GM18511 (cell line): ENCODE results near the gene CHEK2.
"Not testable (repeated sequence)": the region's sequence is repeated elsewhere in the genome, so short reads cannot be mapped to it uniquely, and the experiment has no call there.

Experiments
- ATAC-seq: cut with Tn5 transposase; IDR thresholded peaks from one replicate; pipeline ENCODE4 v1.9.1; 2021; ENCODE audit warnings: mild to moderate bottlenecking, moderate library complexity; ENCODE audit not compliant: unreplicated experiment

Gene CHEK2

DNA sequence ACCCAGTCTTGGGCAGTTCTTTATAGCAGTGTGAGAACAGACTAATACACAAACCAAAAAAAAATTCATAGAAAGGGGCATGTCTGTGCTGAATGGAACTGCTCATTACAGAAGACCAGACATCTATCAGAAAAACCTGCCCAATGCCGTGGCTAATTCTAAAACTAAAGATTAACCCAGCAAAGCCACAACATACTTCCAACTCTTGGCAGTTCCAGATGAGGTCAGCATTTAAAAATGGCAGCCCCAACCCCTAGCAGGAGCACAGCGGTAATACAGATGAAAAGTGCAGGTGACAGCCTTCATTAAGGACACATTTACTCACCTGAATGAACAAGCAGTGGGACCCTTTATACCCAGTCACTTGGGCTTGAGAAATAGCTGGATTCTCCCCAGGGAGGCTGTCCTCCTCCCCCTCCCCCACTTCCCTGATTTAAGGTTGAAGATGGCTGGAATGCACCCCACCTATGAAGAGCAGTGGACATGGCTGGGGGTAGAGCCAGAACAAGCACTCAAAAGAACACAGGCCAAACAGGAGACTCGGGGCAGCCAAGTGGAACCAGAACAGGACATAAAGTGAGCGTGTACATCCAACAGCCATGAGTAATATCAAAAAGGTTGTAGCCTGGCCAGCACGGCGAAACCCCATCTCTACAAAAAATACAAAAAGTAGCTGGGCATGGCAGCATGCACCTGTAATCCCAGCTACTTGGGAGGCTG lies 48.4 kb downstream of the CHEK2 start:
- not testable (repeated sequence) for ATAC-seq

DNA sequence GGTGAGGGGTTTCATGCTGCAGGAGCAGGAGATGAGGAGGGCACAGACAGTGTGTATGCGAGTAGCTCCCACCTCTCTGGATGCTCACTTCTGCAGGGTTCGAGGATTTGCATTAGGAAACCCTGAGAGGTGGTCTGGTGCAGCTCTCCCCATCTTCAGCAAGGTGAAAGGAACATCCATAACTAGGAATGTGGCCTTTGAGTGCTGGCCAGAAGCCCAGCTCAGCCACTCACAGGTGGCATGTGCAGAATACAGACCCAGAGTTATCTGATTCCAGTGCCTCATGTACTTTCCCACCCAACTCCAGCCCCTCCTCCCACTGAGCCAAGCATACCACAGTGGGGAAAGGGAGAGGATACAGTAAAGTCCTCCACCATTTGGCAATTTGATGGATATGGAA lies 51.8 kb downstream of the CHEK2 start:
- not testable (repeated sequence) for ATAC-seq

DNA sequence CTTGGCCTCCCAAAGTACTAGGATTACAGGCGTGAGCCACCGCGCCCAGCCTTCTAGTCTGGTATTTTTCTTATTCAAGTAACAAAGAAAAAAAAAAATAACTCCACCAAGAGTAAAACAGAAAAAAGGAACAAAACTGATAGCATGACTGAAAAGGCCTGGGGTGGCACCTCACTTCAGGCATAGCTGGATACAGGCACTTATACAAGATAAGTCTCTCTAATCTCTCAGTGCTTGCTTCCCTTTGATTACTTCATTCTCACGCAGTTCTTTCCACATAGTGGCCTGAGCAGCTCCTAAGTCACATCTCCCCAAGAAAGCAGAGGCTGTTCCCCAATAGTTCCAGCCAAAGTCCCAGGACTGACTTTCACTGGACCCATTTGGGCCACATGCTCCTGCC lies 58.7 kb downstream of the CHEK2 start:
- not testable (repeated sequence) for ATAC-seq

DNA sequence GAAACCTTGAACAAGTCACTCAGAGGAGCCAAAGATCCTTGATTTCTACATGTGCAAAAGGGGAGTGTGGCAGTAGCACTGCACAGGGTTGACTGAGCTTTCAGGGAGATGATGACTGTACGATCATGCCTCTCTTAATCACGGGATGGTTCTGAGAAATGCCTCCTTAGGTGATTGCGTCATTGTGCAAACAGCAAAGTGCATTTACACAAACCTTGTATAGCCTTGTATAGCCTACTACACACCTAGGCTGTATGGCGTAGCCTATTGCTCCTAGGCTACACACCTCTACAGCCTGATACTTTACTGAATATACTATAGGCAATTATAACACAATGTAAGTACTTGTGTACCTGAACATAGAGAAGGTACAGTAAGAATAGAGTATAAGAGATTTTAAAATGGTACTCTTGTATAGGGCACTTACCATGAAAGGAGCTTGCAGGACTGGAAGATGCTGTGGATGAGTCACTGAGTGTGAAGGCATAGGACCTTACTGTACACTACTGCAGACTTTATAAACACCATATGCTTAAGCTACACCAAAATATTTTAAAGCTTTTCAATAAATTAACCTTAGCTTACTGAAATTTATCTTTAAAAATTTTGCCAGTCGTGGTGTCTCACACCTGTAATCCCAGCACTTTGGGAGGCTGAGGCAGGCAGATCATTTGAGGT lies 60.7 kb downstream of the CHEK2 start:
- ATAC-seq = not testable (repeated sequence)

DNA sequence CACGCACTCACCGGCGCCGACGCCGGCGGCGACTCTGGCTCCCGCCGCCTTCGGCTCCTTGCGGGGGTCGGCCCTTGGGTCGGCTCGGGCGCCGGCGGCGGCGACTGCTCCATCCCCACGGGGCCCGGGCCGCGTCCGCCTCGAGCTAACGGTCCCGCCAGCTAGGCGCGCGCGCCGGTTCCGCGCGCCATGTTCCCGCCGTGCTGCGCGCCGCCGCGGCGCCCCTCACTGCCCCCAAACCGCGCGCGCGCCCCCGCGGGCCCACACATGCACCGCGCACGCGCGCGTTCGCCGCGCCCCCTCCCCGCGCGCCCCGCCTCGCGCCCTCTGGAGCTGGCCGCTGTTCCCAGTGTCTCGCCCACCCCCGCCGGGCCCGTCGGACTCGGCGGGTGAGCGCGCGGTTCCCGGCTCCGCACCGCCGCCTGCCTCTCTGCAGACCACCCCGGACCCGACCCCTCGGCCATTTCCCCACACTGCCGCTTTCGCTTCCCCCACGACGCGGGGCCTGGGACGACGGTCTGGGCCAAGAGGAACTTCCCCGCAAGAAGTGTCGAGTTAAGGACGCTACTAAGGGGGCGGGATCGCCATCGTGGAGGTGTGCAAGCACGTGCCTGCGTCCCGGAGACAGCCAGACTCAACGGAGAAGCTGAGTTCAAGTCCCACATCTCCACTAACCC lies 61.9 kb downstream of the CHEK2 start, which contains the start of gene TTC28:
Gene TTC28 (minus strand): TSS at position 230 of the 677 bp plus-strand sequence. CDS start 117 bp downstream, at position 113.
- ATAC-seq = not testable (repeated sequence)

- ATAC-seq = not testable (repeated sequence)
Measured at GRCh38 chr22:28678778-28679610, 62.6 kb downstream of the CHEK2 start.

- not testable (repeated sequence) for ATAC-seq
Measured at GRCh38 chr22:28678170-28678569, 63.5 kb downstream of the CHEK2 start.

- no peak for ATAC-seq
Measured at GRCh38 chr22:28674121-28674563, 67.5 kb downstream of the CHEK2 start.

DNA sequence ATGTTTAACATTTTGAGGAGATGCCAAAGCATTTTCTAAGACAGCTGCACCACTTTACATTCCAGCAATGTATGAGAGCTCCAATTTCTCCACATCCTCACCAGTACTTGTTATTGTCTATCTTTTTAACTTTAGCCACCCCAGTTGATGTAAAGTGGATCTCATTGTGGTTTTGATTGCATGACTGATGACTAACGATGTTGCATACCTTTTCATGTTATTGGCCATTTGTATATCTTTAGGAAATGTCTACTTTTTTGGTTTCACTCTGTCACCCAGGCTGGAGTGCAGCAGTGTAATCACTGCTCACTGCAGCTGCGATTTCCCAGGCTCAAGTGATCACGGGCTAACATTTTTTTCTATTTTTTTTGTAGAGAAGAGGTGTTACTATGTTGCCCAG lies 70.9 kb downstream of the CHEK2 start:
- no peak for ATAC-seq

DNA sequence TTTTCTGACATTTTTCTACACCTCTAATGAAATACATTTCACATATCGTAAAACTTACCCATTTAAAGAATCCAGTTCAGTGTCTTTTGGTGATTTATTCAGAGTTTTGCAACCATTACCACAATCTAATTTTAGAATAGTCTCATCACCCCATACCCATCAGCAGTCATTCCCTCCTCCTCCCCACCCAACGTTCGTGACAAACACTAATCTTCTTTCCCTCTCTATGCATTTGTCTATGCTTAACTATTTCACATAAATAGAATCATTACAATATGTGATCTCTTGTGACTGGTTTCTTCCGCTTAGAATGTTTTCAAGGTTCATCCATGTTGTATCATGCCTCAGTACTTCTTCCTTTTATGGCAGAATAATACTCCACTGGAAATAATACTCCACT lies 71.5 kb downstream of the CHEK2 start:
- ATAC-seq = no peak

DNA sequence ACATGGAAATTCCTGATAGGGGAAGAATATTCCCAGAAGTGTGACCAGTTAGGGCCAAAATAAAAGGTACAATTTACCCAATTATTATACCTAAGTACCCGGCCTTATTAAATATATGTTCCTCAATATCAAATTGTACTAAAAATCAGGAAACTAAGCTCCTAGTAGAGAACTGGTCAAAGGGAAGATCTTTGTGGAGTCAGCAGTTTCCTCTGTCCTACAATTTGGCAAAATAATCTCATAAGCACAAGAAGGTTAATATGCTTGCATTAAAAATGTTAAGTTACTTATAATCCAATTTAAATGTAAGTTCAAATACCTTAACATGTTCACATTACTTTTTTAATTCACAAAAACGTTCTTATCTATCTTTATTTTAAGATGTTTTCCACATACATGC lies 72.2 kb downstream of the CHEK2 start:
- no peak for ATAC-seq

DNA sequence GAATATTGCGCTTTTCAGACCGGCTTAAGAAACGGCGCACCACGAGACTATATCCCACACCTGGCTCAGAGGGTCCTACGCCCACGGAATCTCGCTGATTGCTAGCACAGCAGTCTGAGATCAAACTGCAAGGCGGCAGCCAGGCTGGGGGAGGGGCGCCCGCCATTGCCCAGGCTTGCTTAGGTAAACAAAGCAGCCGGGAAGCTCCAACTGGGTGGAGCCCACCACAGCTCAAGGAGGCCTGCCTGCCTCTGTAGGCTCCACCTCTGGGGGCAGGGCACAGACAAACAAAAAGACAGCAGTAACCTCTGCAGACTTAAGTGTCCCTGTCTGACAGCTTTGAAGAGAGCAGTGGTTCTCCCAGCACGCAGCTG lies 78.1 kb downstream of the CHEK2 start:
- ATAC-seq = not testable (repeated sequence)

DNA sequence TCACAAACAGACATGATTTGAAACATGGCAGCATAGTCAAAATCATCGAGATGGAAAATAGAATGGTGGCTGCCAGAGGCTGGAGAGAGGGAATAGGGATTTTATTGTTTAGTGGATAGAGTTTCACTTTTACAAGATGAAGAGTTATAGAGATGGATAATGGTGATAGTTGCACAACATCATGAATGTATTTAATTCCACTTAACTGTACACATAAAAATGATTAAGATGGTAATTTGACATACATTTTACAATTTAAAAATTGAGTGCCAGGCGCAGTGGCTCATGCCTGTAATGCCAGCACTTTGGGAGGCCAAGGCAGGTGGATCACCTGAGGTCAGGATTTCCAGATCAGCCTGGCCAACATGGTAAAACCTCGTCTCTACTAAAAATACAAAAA lies 83.2 kb downstream of the CHEK2 start:
- no peak for ATAC-seq

- ATAC-seq = no peak
Measured at GRCh38 chr22:28656181-28656580, 85.4 kb downstream of the CHEK2 start.

DNA sequence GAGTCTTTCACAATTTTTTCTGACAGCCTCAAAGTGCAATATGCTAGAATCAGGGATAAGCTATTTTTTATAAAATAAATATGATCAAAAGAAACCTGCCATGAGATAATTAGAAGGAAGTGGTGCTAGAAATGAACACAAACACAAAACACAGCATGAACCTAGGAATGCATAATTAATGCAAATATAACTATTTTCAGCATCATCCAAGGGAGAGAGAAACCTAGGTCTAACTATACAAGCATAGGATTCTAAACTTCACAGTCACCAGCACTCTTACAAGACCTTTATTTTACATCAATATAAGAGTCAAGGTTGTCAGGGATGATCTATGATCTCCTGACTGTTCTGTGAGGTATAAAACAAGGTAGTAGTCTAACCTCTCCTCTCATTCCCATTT lies 91.2 kb downstream of the CHEK2 start:
- no peak for ATAC-seq

DNA sequence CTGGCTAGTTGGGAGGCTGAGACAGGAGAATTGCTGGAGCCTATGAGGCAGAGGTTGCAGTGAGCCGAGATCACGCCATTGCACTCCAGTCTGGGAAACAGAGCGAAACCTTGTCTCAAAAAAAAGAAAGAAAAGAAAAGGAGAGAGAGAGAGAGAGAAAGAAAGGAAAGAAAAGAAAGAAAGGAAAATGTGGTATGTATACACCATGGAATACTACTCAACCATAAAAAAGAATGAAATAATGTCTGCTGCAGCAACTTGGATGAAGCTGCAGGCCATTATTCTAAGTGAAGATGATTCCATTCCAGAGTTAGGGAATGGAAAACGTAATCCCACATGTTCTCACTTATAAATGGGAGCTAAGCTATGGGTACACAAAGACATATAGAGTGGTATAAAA lies 92.8 kb downstream of the CHEK2 start:
- no peak for ATAC-seq

DNA sequence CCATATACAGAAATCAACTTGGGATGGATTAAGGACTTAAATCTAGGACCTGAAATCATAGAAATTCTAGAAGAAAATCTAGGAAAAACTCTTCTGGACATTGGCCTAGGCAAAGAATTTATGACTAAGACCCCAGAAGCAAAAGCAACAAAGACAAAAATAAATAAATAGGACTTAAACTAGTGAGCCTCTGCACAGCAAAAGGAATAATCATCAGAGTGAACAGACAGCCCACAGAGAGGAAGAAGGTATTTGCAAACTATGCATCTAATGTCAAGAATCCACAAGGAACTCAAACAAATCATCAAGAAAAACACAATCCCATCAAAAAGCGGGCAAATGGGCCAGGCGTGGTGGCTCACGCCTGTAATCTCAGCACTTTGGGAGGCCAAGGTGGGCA lies 94.4 kb downstream of the CHEK2 start:
- no peak for ATAC-seq

- ATAC-seq = no peak
Measured at GRCh38 chr22:28639321-28639720, 102.3 kb downstream of the CHEK2 start.
